Embryonic facial prominence (tissue), 1 donor: ENCODE measurements around the gene RHBDD2.
"Not testable (repeated sequence)": the region's sequence is repeated elsewhere in the genome, so short reads cannot be mapped to it uniquely, and the experiment has no call there.

Experiments
- DNase-seq: peaks from one replicate; pipeline ENCODE4 v3.0.0-alpha.2; 2016; ENCODE audit errors: extremely low spot score

RHBDD2 gene

DNA sequence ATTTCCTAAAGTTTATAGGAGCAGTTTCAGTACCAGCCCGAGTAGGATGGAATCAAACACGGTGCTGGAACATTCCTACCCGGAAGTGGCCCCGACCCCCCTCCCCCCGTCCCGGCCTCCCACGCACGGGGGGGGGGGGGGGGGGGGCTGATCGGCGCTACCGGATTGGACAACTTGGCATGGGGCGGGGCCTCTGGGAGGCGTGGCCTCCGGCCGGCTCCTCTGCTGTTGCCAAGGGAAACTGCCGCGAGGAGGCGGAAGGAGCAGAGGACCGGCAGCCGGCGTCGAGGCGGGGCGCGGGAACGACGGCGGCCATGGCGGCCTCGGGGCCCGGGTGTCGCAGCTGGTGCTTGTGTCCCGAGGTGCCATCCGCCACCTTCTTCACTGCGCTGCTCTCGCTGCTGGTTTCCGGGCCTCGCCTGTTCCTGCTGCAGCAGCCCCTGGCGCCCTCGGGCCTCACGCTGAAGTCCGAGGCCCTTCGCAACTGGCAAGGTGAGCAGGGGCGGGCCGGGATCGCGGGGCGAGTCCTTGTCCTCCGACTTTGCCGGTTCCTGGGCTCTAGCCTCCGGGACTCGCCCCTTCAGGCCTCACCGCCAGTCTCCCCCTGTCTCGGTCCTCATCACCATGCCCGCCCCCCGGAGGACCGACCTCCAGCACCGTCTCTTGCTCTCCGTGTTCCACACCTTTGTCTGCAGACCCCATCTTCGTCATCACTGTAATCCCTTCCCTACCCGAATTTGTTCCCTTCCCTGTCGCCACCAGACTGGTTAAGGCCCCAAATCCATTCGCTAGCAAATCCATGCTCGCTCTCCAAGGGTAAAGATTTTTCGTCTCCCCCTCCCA is at the start of gene RHBDD2:
TSS of gene RHBDD2 (plus strand) at position 266 of the 843 bp plus-strand sequence. CDS start at position 315, 49 bp downstream.
- DNase-seq = peak; percentile 81

DNA sequence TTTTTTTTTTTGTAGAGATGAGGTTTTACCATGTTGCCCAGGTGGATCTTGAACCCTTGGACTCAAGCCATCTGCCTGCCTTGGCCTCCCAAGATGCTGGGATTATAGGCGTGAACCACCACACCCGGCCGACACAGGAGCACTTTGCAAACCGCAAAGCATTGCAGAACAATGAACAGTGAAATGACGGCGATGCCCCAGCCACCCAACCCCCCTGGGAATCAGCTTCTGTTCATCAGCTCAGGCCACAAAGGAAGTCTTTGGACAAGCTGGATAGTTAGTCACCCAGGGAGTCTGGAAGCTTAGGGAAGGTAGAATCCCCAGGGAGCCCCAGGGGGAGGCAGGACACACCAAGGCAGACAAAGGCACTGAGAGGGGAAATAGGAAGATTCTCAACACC is 49.2 kb upstream of the RHBDD2 start:
- not testable (repeated sequence) for DNase-seq

DNA sequence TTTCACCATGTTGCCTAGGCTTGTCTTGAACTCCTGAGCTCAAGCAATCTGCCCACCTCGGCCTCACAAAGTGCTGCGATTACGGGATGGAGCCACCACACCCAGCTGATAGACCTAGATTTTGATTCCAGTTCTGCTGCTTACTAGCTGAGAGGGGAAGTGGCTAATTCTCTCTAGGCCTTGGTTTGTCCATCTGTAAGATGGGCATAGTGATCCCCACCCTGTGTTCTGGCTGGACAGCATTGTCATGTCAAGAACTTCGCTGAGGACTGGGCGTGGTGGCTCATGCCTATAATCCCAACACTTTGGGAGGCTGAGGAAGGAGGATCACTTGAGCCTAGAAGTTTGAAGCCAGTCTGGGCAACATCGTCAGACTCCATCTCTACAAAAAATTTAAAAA is 47.9 kb upstream of the RHBDD2 start:
- DNase-seq = no peak

DNA sequence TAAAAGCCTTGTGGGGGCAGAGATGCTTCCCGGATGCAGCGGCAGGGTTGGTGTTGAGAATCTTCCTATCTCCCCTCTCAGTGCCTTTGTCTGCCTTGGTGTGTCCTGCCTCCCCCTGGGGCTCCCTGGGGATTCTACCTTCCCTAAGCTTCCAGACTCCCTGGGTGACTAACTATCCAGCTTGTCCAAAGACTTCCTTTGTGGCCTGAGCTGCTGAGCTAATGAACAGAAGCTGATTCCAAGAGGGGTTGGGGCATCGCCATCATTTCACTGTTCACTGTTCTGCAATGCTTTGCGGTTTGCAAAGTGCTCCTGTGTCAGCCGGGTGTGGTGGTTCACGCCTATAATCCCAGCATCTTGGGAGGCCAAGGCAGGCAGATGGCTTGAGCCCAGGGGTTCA is 45.2 kb upstream of the RHBDD2 start:
- DNase-seq = not testable (repeated sequence)

DNA sequence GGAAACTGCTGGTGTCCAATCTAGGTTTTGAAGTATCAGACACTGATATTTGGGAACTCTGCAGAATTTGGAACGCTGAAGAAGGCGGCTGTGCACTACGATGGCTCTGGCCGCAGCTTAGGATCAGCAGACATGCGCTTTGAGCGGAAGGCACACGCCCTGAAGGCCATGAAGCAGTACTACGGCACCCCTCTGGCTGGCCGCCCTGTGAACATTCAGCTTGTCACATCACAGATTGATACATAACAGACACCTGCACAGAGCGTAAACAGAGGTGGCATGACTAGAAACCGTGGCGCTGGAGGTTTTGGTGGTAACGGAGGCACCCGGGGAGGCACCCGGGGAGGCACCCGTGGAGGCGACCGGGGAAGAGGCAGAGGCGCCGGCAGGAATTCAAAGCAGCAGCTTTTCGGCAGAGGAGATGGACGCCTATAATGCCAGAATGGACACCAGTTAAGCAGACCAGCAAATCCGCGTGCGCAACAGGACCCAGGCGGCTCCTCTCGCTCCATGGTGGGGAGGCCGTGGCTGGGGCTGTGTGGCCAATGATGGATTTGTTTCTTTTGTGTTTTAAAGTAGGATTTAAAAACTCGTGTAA is 43.0 kb upstream of the RHBDD2 start:
- DNase-seq = no peak

DNA sequence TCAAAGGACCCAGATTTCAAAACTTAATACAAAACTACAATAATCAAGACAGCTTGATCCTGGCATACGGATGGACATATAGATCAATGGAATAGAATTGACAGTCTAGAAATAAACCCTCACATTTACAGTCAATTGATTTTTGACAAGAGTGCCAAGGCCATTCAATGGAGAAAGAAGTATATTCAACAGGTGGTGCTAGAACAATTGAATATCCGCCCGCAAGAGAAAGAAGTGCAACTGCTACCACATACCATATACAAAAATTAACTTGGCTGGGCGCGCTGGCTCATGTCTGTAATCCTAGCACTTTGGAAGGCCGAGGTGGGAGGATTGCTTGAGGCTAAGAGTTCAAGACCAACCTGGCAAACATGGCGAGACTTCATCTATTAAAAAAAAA is 42.0 kb upstream of the RHBDD2 start:
- no peak for DNase-seq

DNA sequence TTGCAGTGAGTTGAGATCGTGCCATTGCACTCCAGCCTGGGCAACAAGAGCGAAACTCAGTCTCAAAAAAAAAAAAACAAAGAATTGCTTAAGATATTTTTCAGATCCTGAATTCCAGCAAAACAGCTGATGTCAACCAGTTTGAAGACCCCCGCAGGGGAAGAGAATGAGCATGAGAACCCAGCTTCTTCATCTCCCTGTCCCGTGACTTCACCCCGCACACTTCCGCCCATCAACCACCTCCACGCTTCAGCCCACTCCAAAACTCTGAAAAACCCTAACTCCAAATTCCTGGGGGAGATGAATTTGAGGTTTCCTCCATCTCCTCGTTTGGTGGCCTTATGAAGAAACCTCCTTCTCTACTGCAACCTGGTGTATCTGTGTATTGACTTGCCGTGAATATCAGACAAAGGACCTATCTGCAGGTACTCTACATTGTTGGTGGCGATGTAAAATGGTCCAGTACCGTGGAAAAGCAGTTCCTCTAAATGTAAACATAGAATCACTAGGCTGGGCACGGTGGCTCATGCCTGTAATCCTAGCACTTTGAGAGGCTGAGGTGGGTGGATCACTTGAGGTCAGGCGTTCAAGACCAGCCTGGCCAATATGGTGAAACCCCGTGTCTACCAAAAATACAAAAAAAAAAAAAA is 40.4 kb upstream of the RHBDD2 start:
- not testable (repeated sequence) for DNase-seq

DNA sequence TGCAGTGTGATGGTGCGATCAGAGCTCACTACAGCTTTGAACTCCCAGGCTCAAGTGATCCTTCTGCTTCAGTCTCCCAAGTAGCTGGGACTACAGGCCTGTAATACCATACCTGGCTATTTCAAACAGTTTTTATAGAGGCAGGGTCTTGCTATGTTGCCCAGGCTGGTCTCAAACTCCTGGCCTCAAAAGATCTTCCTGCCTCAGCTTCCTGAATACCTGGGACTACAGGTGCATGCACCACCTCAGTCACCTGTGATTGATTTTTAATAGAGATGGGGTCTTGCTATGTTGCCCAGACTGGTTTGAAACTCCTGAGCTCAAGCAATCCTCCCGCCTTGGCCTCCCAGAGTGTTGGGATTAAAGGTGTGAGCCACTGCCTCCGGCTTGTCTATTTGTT is 38.8 kb upstream of the RHBDD2 start:
- DNase-seq = no peak

DNA sequence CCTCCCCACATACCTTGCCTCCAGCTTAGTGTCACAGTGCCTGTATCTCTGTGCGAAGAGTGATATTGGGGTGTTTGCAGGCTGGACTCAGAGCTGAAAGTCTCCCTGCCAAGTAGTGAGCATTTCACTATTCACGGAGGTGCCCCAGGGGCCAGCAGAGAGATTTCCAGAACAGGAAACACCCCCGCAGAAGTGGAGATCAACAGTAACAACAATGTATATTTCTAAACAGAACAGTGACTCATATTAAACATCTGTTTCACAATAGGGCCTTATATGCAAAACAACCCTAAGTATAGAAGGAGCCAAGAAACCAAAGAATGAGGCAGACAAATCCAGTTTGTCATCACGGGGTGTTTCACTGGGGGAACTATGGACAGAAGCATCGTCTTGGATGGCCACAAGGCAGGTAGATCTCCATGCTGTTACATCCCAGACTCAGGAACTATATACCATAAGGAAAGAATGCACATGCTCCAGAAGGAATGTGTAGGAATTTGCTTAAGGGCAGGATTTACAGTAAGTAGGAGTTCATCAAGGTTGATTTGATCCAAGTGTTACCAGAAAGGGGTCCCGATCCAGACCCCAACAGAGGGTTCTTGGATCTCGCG is 35.9 kb upstream of the RHBDD2 start:
- peak; percentile 13 for DNase-seq

DNA sequence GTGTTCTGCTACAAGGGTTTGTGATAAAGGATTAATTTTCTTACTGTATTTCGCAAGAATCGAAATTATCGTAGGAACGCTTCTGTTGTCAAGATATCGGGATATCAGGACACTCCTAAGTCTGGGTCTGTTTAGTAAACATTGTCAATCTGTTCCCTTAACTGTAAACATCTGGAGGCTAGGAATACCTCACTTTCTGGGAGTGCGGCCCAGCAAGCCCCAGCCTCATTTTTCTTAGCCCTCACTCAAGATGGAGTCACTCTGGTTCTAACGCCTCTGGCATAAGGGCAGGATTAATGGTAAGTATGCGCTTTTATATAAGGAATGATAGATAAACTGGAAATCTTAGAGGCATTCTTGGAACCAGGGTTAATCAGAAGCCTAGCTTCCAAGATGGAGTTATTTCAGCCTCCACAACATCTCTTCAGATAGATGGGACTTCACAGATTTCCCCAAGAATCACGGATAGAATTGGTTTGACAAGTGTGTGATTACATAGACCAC is 35.2 kb upstream of the RHBDD2 start:
- DNase-seq = no peak

DNA sequence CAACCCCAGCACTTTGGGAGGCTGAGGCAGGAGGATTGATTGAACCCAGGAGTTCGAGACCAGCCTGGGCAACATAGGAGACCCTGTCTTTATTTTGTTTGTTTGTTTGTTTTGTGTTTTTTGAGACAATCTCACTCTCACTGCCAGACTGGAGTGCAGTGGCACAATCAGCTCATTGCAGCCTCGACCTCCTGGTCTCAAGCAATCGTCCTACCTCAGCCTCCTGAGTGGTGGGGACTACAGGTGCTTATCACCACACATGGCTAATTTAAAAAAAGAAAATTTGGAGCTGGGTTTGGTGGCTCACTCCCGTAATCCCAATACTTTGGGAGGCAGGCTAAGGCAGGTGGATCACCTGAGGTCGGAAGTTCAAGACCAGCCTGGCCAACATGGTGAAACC is 34.7 kb upstream of the RHBDD2 start:
- no peak for DNase-seq

DNA sequence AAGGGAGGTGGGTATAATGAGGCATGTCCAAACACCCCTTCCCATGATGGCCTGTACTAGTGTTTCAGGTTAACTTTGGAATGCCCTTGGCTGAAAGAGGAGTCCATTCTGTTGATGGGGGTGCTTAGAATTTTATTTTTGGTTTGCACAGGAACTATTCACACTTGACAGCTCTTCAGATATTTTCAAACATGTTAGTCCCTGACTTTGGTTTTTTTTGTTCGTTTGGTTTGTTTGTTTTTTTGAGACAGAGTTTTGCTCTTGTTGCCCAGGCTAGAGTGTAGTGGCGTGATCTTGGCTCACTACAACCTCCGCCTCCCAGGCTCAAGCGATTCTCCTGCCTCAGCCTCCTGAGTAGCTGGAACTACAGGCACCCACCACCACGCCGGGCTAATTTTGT is 33.7 kb upstream of the RHBDD2 start:
- not testable (repeated sequence) for DNase-seq

DNA sequence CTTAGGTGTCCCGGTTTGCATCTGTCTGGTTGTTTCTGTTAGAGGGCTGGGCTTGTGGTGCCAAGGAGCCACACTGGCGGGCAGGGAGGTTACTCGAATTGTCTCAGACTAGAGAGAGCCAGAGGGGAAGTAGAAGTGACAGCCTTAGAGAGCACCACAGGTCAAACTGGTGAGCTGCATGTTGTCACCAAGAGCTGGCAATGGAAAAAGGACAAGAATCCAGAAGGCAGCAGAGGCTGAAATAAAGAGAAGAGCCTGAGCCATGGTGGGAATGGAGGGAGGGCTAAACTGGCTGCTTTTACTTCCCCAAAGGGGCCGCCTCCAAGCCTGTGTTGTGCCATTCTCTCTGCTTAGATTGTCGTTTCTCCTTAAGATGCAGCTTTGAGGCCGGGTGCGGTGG is 31.1 kb upstream of the RHBDD2 start:
- no peak for DNase-seq

DNA sequence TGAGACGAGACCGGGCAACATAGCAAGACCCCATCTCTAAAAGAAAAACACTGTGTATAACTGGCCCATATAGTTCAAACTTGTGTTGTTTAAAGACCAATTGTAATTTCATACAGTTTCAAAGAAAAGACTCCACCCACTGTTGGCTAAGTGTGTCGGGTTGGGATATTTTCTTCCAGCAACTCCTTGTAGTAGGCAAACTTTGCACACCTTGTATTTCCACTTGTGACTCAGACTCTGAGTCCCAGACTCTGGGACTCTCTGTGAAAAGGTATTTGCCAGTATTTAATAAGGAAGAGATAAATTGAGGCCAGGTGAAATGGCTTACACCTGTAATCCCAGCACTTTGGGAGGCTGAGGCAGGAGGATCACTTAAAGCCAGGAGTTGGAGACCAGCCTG is 29.3 kb upstream of the RHBDD2 start:
- DNase-seq = no peak

DNA sequence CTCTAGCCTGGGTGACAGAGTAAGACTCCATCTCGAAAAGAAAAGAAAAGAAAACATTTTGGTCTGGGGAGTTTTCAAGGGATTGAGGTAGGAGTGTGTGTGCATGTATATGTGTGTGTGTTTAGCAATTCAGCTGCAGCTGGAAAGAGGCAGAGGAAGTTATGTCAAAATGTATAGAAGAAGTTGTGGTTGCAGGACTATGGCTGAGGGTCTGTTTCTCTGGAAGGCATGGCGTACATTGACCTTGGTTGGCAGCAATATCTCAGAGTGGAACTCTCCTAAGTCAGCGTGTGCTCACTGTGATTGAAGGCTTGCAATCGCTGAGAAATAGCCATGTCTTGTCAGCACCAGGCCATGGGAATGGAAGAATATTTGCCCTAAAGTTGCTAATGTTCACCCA is 28.6 kb upstream of the RHBDD2 start:
- no peak for DNase-seq

DNA sequence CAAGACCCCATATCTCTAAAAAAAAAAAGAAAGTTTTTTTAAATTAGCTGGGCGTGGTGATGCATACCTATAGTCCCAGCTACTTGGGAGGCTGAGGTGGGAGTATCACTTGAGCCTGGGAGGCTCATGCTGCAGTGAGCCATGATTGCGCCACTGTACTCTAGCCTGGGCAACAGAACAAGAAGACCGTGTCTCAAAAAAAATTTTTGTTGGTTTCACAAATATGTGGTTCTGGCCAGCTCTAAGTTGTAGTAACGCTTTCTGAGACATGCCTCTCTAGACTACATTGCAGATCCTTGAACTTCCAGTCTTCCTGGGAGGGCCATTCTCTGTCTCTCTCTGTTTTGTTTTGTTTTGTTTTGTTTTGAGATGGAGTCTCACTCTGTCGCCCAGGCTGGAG is 24.6 kb upstream of the RHBDD2 start:
- DNase-seq = no peak

DNA sequence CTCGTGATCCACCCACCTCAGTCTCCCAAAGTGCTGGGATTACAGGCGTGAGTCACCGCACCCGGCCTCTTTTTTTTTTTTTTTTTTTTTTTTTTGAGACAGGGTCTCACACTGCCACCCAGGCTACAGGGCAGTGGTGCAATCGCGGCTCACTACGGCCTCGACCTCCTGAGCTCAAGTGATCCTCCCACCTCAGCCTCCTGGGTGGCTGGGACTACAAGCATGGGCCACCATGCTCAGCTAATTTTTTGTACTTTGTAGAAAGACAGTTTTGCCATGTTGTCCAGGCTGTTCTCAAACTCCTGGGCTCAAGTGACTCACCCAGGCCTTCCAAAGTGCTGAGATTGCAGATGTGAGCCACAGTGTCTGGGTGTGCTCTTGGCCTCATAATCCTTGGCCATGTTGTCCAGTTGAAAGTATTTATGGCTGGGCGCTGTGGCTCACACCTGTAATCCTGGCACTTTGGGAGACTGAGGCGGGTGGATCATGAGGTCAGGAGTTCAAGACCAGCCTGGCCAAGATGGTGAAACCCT is 24.0 kb upstream of the RHBDD2 start:
- not testable (repeated sequence) for DNase-seq

DNA sequence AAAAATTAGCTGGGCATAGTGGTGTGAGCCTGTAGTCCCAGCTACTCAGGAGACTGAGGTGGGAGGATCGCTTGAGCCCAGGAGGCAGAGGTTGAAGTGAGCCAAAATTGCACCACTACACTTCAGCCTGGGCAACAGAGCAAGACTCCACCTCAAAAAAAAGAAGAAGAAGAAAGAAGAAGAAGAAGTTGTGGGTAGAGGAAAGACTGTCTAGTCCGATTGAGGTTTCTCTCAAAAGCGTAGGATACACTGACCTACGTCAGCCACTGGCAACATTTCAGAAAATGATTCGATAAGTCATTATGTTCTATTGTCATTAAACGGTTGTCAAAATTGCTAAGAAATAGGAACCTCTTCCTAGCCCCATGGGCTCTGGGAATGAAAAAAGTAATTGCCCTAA is 22.3 kb upstream of the RHBDD2 start:
- no peak for DNase-seq

DNA sequence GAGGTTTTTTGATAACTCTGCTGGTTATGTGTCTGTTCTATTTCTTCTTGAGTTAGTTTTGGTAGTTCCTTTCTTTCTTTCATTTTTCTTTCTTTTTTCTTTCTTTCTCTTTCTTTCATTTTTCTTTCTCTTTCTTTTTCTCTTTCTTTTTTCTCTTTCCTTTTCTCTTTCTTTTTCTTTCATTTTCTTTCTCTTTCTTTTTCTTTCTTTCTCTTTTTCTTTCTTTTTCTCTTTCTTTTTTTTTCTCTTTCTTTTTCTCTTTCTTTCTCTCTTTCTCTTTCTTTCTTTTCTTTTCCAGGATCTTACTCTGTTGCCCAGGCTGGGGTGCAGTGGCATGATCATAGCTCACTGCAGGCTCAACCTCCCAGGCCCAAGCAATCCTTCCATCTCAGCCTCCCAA is 20.4 kb upstream of the RHBDD2 start:
- DNase-seq = no peak

DNA sequence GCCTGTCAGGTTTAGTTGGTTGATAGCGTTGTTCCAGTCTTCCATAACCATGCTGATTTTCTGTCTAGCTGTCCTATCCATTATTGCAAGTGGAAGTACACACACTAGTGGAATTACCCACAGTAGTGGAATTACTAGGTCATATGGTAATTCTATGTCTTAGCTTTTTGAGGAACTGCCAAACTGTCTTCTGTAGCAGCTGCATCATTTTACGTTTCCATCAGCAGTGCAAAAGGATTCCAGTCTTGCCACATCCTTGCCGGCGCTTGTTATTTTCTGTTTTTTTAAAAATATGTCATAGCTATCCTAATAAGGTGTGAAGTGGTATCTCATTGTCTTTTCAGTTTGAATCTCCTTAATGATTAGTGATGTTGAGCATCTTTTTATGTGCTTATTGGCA is 17.2 kb upstream of the RHBDD2 start:
- no peak for DNase-seq

DNA sequence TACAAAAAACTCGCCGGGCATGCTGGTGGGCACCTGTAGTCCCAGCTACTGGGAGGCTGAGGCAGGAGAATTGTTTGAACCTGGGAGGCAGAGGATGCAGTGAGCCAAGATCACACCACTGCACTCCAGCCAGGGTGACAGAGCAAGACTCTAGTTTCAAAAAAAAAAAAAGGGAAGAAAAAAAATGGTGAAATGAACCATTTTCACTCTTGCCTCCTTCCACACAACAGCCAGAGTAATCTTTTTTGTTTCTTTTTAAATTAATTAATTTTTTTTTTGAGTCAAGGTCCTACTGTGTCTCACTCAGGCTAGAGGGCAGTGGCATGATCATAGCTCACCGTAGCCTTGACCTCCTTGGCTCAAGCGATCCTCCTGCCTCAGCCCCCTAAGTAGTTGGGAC is 14.6 kb upstream of the RHBDD2 start:
- DNase-seq = not testable (repeated sequence)

DNA sequence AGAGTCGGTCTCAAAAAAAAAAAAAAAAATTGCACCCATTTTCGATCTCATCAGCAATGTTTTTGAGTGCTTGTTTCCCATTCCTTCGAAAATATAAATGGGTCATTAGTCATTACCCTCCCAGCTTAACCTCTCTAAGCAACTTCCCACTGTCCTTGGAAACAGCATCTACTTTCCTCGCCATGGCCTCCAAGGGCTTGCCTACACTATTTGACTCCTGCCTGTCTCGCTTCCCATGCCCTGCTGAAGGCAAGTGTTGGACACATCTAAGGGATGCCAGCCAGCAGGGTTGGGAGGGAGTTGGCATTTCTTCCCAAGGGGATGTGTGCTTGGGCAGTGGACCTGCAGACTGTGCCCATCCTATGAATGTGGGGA is 12.7 kb upstream of the RHBDD2 start:
- DNase-seq = no peak
